ENCODE measurements around the gene KLHL8. TPM values are rescaled to one million over a fixed set of nuclear protein-coding genes. Genes with fewer than 3 reads are reported as not detected.

KLHL8 gene
- total RNA-seq, 2 experiments from 2014 or later: 6.3 to 7.0 TPM

- Mint-ChIP-seq H3K27ac (no peak overlapping the region), H3K4me3 (no peak overlapping the region), H3K4me1 (ENCODE audit: low read depth) (no peaks in the 10 kb centered on the region), H3K27me3 (no peaks in the 10 kb centered on the region), H3K9me3 (no peaks in the 10 kb centered on the region), H3K36me3 (ENCODE audit: low read depth) (peaks cover 96% of the 10 kb centered on the region)
- no peaks in the 10 kb centered on the region for H3K4me1 ChIP-seq (ENCODE audit: insufficient read depth, low read length)
- peaks cover 84% of the 10 kb centered on the region for H3K36me3 ChIP-seq (ENCODE audit: insufficient read depth, low read length)
- H3K27me3 ChIP-seq (ENCODE audit: control insufficient read depth in 1 of 2, insufficient read depth in 2 of 2, low read length in 2 of 2): no peaks in the 10 kb centered on the region
- intact Hi-C loops (cut with DNase I, micrococcal nuclease): no loop called here
- no peak overlapping the region for H3K27ac ChIP-seq (ENCODE audit: low read depth in 1 of 2, low read length in 2 of 2)
- no peak for TF ChIP-seq CTCF (IDR thresholded peaks at IDR 0.05)
- H3K9me3 ChIP-seq (ENCODE audit: control insufficient read depth in 1 of 2, insufficient read depth in 1 of 2, low read length in 2 of 2): no peaks in the 10 kb centered on the region
- no peak for ATAC-seq (ENCODE audit: poor library complexity)
- DNase-seq: no peak
- ChIA-PET POLR2A (interaction anchor here (0.6 kb wide), 1 partner anchor 155 kb away, joined by 3 read pairs; no protein-coding TSS in a partner anchor), CTCF (no interaction called here)
- H3K4me3 ChIP-seq (ENCODE audit: low read length): no peak overlapping the region
Measured at GRCh38 chr4:87129681-87130080, 90.7 kb downstream of the KLHL8 start.

GRCh38 chr4:87128006-87128705 is 92.3 kb downstream of the KLHL8 start:
- H3K27ac ChIP-seq (ENCODE audit: low read depth in 1 of 2, low read length in 2 of 2): no peak overlapping the region
- CTCF ChIA-PET: no interaction called here
- POLR2A ChIA-PET: no interaction called here

GRCh38 chr4:87126056-87126455 is 94.4 kb downstream of the KLHL8 start:
- CTCF ChIA-PET: interaction anchor here (1.0 kb wide), 1 partner anchor 25 kb away, joined by 4 read pairs; no protein-coding TSS in a partner anchor
- H3K27ac Mint-ChIP-seq: no peak overlapping the region

More at GRCh38 chr4:87128006-87128705, 92.3 kb downstream of the KLHL8 start:
- Histone ChIP-seq H3K36me3 (ENCODE audit: insufficient read depth, low read length) (peaks cover 80% of the 10 kb centered on the region), H3K27me3 (ENCODE audit: control insufficient read depth in 1 of 2, insufficient read depth in 2 of 2, low read length in 2 of 2) (no peaks in the 10 kb centered on the region), H3K9me3 (ENCODE audit: control insufficient read depth in 1 of 2, insufficient read depth in 1 of 2, low read length in 2 of 2) (no peaks in the 10 kb centered on the region), H3K4me3 (ENCODE audit: low read length) (no peak overlapping the region), H3K4me1 (ENCODE audit: insufficient read depth, low read length) (no peaks in the 10 kb centered on the region)
- intact Hi-C loops (cut with DNase I, micrococcal nuclease): no loop called here
- Mint-ChIP-seq H3K9me3 (no peaks in the 10 kb centered on the region), H3K4me3 (no peak overlapping the region), H3K27ac (no peak overlapping the region), H3K27me3 (no peaks in the 10 kb centered on the region), H3K4me1 (ENCODE audit: low read depth) (no peaks in the 10 kb centered on the region), H3K36me3 (ENCODE audit: low read depth) (peaks cover 92% of the 10 kb centered on the region)
- DNase-seq (no peak), ATAC-seq (ENCODE audit: poor library complexity) (no peak)
- TF ChIP-seq CTCF (IDR thresholded peaks at IDR 0.05): no peak

More at GRCh38 chr4:87126056-87126455, 94.4 kb downstream of the KLHL8 start:
- Histone ChIP-seq H3K9me3 (ENCODE audit: control insufficient read depth in 1 of 2, insufficient read depth in 1 of 2, low read length in 2 of 2) (no peaks in the 10 kb centered on the region), H3K4me1 (ENCODE audit: insufficient read depth, low read length) (no peaks in the 10 kb centered on the region), H3K4me3 (ENCODE audit: low read length) (no peak overlapping the region), H3K36me3 (ENCODE audit: insufficient read depth, low read length) (peaks cover 64% of the 10 kb centered on the region), H3K27me3 (ENCODE audit: control insufficient read depth in 1 of 2, insufficient read depth in 2 of 2, low read length in 2 of 2) (no peaks in the 10 kb centered on the region), H3K27ac (ENCODE audit: low read depth in 1 of 2, low read length in 2 of 2) (no peak overlapping the region)
- Mint-ChIP-seq H3K27me3 (no peaks in the 10 kb centered on the region), H3K4me1 (ENCODE audit: low read depth) (peaks cover 15% of the 10 kb centered on the region), H3K9me3 (no peaks in the 10 kb centered on the region), H3K4me3 (no peak overlapping the region), H3K36me3 (ENCODE audit: low read depth) (peaks cover 85% of the 10 kb centered on the region)
- POLR2A ChIA-PET: no interaction called here
- no peak for DNase-seq
- no peak for ATAC-seq (ENCODE audit: poor library complexity)
- no peak for TF ChIP-seq CTCF (IDR thresholded peaks at IDR 0.05)
- intact Hi-C loops (cut with DNase I, micrococcal nuclease): no loop called here
